Measurements from ENCODE around the gene VDAC1. TPM values are rescaled to one million over a fixed set of nuclear protein-coding genes. Genes with fewer than 3 reads are reported as not detected.

Gene VDAC1
- total RNA-seq, 1 donor from 2014 or later, result 224 TPM

- H3K27ac Mint-ChIP-seq, result no peak overlapping the region
- no peaks in the 10 kb centered on the region for H3K9me3 Mint-ChIP-seq
- Histone ChIP-seq H2AFZ (replicated peaks) (no peak overlapping the region), H3K36me3 (no peaks in the 10 kb centered on the region), H3K9ac (no peak overlapping the region), H3K27me3 (no peaks in the 10 kb centered on the region), H3K4me3 (no peak overlapping the region), H3K9me3 (ENCODE audit: low read depth) (no peaks in the 10 kb centered on the region), H3F3A (ENCODE audit: low read depth) (no peaks in the 10 kb centered on the region), H3K4me1 (no peaks in the 10 kb centered on the region), H3K4me2 (no peak overlapping the region), H3K79me2 (ENCODE audit: low read depth) (no peaks in the 10 kb centered on the region), H3K27ac (no peak overlapping the region), H4K20me1 (ENCODE audit: low read depth) (no peaks in the 10 kb centered on the region)
- H3K4me1 Mint-ChIP-seq, result no peaks in the 10 kb centered on the region
- DNase-seq (ENCODE audit: low spot score), result no peak
- H3K27me3 Mint-ChIP-seq (ENCODE audit: insufficient read depth, low read depth), result peaks cover 12% of the 10 kb centered on the region
- TF ChIP-seq CTCF (IDR thresholded peaks at IDR 0.05), result no peak
- TF ChIP-seq EZH2phosphoT487 (IDR thresholded peaks at IDR 0.05), result no peak
- TF ChIP-seq EZH2 (IDR thresholded peaks at IDR 0.05), result no peak
- H3K4me3 Mint-ChIP-seq, result no peak overlapping the region
- no peaks in the 10 kb centered on the region for H3K36me3 Mint-ChIP-seq
Measured at GRCh38 chr5:134018154-134018985, 13.6 kb upstream of the VDAC1 start.

GRCh38 chr5:134008266-134008749 lies 3.5 kb upstream of the VDAC1 start:
- Mint-ChIP-seq H3K4me3 (peak overlapping the region; percentile 33), H3K36me3 (no peaks in the 10 kb centered on the region), H3K27ac (no peak overlapping the region), H3K9me3 (no peaks in the 10 kb centered on the region), H3K27me3 (ENCODE audit: insufficient read depth, low read depth) (peaks cover 3% of the 10 kb centered on the region), H3K4me1 (peaks cover 21% of the 10 kb centered on the region)
- Histone ChIP-seq H3F3A (ENCODE audit: low read depth) (peaks cover 35% of the 10 kb centered on the region), H3K4me2 (peak overlapping the region; percentile 59), H3K4me3 (no peak overlapping the region), H3K27me3 (no peaks in the 10 kb centered on the region), H3K79me2 (ENCODE audit: low read depth) (peaks cover 21% of the 10 kb centered on the region), H3K27ac (no peak overlapping the region), H3K4me1 (peaks cover 26% of the 10 kb centered on the region), H4K20me1 (ENCODE audit: low read depth) (peaks cover 10% of the 10 kb centered on the region), H3K36me3 (no peaks in the 10 kb centered on the region), H3K9ac (no peak overlapping the region), H2AFZ (replicated peaks) (peak overlapping the region; percentile 73), H3K9me3 (ENCODE audit: low read depth) (no peaks in the 10 kb centered on the region)
- no peak for DNase-seq (ENCODE audit: low spot score)
- TF ChIP-seq EZH2 (IDR thresholded peaks at IDR 0.05) (no peak), CTCF (IDR thresholded peaks at IDR 0.05) (no peak), EZH2phosphoT487 (IDR thresholded peaks at IDR 0.05) (no peak)

GRCh38 chr5:134007581-134008265 lies 2.9 kb upstream of the VDAC1 start:
- Histone ChIP-seq H3K4me3 (no peak overlapping the region), H2AFZ (replicated peaks) (peak overlapping the region; percentile 73), H3K4me2 (peak overlapping the region; percentile 59), H3K9me3 (ENCODE audit: low read depth) (no peaks in the 10 kb centered on the region), H3K27ac (no peak overlapping the region), H3K79me2 (ENCODE audit: low read depth) (peaks cover 26% of the 10 kb centered on the region), H3K36me3 (no peaks in the 10 kb centered on the region), H4K20me1 (ENCODE audit: low read depth) (peaks cover 16% of the 10 kb centered on the region), H3K27me3 (no peaks in the 10 kb centered on the region), H3K9ac (no peak overlapping the region), H3F3A (ENCODE audit: low read depth) (peaks cover 35% of the 10 kb centered on the region), H3K4me1 (peaks cover 30% of the 10 kb centered on the region)
- Mint-ChIP-seq H3K36me3 (no peaks in the 10 kb centered on the region), H3K27ac (no peak overlapping the region), H3K4me1 (peaks cover 27% of the 10 kb centered on the region), H3K27me3 (ENCODE audit: insufficient read depth, low read depth) (peaks cover 3% of the 10 kb centered on the region), H3K9me3 (no peaks in the 10 kb centered on the region), H3K4me3 (peak overlapping the region; percentile 33)
- peak; percentile 73 for DNase-seq (ENCODE audit: low spot score)
- TF ChIP-seq EZH2 (IDR thresholded peaks at IDR 0.05) (no peak), CTCF (IDR thresholded peaks at IDR 0.05) (no peak)
